Esophagus squamous epithelium (tissue), 4 donors: ENCODE results near the gene PDZD8.

ENCODE experiments used
- POLR2A ChIP-seq, 4 donors: fragments of 450-650 bp; IDR thresholded peaks; one replicate each; pipeline ENCODE4 v1.6.1; 2017; ENCODE audit warnings: antibody characterized with exemption in 4 of 4, mild to moderate bottlenecking in 4 of 4, moderate library complexity in 3 of 4
- TF ChIP-seq, protein P1 (sequence below), 6 experiments: fragments of 450-650 bp in 4 of 6; fragments of 200-600 bp in 2 of 6; sonication (generic) in 2 of 6; IDR thresholded peaks; one replicate each; pipeline ENCODE4 v1.5.1; 2016 to 2019; ENCODE audit warnings: antibody characterized with exemption in 6 of 6, mild to moderate bottlenecking in 4 of 6, moderate library complexity in 4 of 6

DNA sequence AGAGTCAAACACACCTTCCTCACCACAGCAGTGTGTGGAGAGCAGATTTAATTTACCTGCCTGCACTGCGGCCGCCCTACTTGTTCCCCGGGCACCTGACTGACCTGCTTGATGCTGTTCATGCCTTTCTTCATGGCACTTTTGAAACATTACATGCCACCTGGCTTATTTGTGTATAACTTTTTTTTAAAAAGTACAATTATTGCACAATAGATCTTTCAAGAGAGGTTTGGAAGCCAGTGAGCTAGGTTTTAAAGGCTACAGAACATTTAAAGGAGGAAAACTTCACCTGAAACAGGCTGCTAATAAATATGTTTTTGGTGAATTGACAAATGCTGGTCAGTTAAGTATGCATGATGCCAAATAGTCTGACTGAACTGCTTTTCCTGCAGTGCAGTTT is 101.3 kb downstream of the PDZD8 start:
- TF ChIP-seq POLR2A (IDR thresholded peaks at IDR 0.05), result no peak
- TF ChIP-seq, protein P1, sequence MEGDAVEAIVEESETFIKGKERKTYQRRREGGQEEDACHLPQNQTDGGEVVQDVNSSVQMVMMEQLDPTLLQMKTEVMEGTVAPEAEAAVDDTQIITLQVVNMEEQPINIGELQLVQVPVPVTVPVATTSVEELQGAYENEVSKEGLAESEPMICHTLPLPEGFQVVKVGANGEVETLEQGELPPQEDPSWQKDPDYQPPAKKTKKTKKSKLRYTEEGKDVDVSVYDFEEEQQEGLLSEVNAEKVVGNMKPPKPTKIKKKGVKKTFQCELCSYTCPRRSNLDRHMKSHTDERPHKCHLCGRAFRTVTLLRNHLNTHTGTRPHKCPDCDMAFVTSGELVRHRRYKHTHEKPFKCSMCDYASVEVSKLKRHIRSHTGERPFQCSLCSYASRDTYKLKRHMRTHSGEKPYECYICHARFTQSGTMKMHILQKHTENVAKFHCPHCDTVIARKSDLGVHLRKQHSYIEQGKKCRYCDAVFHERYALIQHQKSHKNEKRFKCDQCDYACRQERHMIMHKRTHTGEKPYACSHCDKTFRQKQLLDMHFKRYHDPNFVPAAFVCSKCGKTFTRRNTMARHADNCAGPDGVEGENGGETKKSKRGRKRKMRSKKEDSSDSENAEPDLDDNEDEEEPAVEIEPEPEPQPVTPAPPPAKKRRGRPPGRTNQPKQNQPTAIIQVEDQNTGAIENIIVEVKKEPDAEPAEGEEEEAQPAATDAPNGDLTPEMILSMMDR (IDR thresholded peaks at IDR 0.05), result no peak
